Activated gamma-delta T cell treated with Interleukin-2 at 50 U/mL for 16 hours (primary cell): ENCODE results near the gene STXBP1.

Experiments
- DNase-seq: peaks from one replicate; pipeline ENCODE4 v3.0.0-alpha.2; 2020

STXBP1 gene

DNA sequence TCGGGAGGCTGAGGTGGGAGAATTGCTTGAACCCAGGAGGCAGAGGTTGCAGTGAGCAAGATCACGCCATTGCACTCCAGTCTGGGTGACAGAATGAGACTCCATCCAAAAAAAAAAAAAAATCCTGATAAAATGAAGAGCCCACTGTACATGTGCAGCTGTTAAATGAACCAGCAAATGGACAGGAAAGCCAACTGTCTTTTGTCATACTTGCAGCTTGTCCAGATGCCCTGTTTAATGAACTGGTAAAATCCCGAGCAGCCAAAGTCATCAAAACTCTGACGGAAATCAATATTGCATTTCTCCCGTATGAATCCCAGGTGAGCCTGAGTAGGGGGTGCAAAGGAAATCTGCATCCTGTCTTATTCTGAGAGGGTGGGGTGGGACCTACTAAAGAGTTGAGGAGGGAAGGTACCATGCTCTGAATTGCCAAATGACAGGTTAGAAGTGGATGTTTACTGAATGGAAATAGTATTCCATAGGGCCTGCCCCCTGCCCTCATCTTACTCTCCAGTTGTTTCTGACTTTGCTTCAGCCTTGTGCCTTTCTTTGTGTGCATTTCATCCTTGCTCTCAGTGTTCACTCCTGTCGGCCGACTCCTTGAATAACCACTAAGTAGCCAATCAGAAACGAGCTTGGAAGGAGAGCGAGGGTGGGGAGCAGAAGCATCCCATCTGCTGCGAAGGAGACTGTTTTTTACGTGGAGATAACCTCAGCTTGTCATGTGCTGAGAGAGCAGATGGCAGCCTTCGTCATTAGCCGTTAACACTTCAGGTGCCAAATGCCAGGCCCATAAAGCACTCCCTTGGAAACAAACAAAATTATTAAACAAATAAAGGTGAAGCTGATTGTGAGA lies 49.0 kb downstream of the STXBP1 start:
- no peak for DNase-seq

- no peak for DNase-seq
Measured at GRCh38 chr9:127662617-127663016, 50.5 kb downstream of the STXBP1 start.

- no peak for DNase-seq
Measured at GRCh38 chr9:127664324-127664677, 52.2 kb downstream of the STXBP1 start.

DNA sequence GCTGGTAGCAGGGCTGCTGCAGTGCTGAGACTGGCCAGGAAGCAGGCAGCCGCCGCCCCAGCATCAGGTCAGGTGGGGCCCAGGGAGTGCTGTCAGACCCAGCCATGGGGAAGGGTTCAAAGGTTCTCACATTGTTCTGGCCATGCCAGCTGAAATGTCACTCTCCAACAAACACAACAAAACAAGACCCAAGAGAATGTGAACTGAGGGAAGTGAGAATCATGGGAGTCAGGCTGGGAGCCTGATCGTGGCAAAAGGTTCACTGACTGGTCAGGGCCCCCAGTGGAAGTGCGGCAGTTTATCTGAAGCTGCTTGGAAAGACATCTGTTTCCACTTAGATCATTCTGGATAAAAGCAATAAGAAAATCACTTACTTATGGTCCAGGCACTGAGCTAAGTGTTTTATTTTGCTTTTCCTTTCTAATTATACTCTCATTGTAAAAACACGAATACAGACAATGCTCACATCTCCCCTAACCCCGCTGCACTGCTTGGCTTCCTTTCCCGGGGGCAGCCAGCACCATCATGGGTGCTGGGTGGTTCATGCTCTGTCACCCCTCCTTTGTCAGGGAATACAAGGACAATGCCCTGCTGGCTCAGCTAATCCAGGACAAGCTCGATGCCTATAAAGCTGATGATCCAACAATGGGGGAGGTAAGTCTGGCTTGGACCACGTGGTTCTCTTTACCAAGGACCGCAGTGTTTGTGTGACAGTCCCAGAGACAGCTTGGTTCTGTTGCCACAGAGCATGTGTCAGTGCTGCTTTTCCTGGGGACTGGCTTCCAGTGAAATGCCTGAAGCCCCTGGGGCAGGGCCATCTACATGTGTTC lies 52.8 kb downstream of the STXBP1 start:
- DNase-seq, result no peak

GRCh38 chr9:127667127-127667844 lies 55.2 kb downstream of the STXBP1 start:
- DNase-seq, result no peak

- DNase-seq, result no peak
Measured at GRCh38 chr9:127667906-127668305, 55.8 kb downstream of the STXBP1 start.

DNA sequence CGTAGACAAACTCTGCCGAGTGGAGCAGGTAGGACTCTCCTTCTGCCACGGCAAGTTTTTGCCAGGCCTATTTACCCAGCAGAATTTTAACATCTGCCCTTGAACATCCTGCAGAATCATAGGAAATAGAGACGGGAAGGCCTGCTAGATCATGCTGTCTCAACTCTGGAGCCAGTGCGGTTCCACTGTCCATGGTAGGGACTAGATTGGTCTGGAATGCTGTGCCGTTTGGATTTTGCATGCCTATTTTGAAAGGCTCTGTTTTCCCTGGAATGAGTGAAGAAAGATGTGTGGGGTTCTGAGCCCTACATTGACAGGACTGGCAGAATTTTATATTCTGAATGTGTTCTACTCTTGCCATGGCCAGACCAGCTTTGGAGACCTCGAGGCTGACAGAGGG lies 61.2 kb downstream of the STXBP1 start:
- no peak for DNase-seq

- DNase-seq, result no peak
Measured at GRCh38 chr9:127676638-127677037, 64.6 kb downstream of the STXBP1 start.

DNA sequence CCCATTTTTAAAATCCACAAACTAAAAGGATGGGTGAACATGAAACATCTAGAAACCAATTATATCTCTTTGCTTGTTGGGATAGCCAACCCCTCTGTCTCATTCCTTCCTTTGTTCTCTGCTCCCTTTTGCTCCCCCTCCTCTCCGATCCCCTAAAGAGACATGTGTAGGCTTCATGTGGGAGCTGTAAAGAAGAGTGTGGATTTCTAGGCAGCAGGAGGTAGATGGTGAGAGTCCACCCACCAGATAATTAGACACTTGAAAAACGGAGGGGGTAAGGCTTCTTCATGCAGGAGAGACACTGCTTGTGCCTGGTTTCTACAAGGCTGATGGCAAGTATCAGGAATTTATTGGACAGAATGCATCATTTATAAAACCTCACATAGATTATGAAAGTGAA lies 67.4 kb downstream of the STXBP1 start:
- no peak for DNase-seq

DNA sequence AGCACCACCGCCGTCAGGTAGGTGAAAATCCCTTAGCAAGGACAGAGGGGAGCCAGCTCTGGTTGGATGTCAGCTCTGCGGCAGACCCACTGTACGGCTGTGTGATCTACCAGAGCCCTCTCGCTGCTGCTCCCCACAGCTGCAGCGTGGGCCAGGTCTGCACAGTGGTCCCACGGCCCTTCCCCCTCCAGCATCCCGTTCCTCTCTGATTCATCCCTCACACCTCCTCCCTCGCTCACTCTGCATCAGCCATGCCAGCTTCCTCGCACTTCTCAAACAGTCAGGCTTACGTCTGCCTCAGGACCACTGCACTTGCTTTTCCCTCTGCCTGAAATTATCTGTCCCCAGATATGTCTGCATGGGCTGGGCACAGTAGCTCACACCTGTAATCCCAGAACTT lies 68.1 kb downstream of the STXBP1 start:
- DNase-seq, result no peak

DNA sequence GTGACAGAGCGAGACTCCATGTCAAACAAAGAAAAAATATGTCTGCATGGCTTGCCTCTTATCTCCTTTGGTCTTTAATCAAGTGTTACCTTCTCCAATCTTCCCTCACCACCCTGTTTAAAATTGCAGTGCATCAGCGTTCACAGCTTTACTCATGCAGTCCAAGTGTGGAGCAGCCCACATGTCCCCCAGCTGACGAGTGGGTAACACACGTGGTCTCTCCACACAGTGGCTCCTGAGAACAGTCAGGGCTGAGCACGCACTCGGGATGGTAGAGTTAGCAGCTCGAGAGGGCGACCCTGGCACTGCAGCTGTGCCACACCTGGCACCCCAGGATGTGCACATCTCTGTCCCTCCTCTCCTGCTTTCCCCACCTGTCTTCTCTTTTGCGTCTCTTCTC lies 68.8 kb downstream of the STXBP1 start:
- DNase-seq, result no peak

DNA sequence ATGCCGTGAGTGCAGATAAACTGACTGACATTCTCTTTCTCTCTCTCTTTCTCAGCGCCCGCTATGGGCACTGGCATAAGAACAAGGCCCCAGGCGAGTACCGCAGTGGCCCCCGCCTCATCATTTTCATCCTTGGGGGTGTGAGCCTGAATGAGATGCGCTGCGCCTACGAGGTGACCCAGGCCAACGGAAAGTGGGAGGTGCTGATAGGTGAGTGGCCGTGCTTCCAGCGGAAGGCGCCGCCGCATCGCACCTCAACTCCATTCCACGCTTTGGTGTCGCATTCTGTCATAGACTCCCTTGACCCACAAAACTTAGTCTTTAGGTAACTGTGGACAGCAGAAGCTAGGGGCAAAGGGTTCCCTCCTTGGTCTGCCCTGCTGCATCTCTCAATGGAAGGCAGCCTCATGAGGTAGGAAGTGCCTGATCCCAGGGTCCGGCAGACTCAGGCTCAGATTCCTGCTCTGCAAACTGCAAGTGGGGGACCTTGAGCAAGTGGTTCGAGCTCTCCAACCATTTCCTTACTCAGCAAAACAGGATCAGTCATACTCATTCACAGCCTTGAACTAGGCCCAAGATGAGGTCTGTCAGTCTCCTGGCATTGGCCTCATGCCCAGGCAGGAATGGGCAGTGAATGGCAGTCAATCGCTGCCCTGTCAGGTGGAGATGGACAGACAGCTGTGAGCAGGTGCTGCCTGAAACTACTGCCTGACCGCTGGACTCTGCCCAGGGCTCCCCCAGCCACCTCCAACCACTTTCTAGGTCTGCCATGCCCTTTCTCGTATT lies 70.5 kb downstream of the STXBP1 start:
- DNase-seq, result no peak

GRCh38 chr9:127683723-127684122 lies 71.6 kb downstream of the STXBP1 start:
- DNase-seq, result no peak

GRCh38 chr9:127684576-127684975 lies 72.5 kb downstream of the STXBP1 start:
- no peak for DNase-seq

GRCh38 chr9:127686461-127687393 lies 74.7 kb downstream of the STXBP1 start:
- DNase-seq, result no peak

- no peak for DNase-seq
Measured at GRCh38 chr9:127689329-127690000, 77.4 kb downstream of the STXBP1 start.

DNA sequence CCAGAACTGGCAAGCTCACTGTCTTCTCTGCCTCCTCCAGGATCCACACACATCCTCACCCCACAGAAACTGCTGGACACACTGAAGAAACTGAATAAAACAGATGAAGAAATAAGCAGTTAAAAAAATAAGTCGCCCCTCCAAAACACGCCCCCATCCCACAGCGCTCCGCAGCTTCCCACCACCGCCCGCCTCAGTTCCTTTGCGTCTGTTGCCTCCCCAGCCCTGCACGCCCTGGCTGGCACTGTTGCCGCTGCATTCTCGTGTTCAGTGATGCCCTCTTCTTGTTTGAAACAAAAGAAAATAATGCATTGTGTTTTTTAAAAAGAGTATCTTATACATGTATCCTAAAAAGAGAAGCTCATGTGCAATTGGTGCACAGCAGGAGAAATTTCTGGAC lies 78.7 kb downstream of the STXBP1 start:
- no peak for DNase-seq

- DNase-seq, result no peak
Measured at GRCh38 chr9:127692071-127692470, 80.0 kb downstream of the STXBP1 start.

DNA sequence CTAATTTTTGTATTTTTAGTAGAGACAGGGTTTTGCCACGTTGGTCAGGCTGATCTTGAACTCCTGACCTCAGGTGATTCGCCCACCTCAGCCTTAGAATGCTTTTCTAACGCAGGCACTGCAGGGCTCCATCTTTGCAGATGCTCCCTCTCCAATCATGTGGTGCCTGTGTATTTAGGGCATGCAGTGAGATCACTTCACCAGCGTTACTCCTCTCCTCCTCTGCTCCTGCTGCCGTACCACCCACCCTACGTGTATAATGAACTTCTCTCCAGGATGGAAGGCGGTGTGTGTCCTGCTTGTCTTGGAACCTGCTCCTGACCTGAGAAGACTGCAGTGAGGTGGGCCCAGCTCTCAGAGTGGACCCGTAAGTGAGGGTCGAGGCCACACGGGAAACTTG lies 81.1 kb downstream of the STXBP1 start:
- no peak for DNase-seq

- DNase-seq, result no peak
Measured at GRCh38 chr9:127693697-127694096, 81.6 kb downstream of the STXBP1 start.
